Endothelial cell of hepatic sinusoid (primary cell): ENCODE measurements around the gene SGK2.
"Not testable (repeated sequence)": the region's sequence is repeated elsewhere in the genome, so short reads cannot be mapped to it uniquely, and the experiment has no call there.

Experiments used
- in situ Hi-C: cut with HindIII; loops from 2 replicates; pipeline ENCODE4 v1.10.0; 2017; ENCODE audit warnings: low sequenced_read_pairs

The SGK2 gene

DNA sequence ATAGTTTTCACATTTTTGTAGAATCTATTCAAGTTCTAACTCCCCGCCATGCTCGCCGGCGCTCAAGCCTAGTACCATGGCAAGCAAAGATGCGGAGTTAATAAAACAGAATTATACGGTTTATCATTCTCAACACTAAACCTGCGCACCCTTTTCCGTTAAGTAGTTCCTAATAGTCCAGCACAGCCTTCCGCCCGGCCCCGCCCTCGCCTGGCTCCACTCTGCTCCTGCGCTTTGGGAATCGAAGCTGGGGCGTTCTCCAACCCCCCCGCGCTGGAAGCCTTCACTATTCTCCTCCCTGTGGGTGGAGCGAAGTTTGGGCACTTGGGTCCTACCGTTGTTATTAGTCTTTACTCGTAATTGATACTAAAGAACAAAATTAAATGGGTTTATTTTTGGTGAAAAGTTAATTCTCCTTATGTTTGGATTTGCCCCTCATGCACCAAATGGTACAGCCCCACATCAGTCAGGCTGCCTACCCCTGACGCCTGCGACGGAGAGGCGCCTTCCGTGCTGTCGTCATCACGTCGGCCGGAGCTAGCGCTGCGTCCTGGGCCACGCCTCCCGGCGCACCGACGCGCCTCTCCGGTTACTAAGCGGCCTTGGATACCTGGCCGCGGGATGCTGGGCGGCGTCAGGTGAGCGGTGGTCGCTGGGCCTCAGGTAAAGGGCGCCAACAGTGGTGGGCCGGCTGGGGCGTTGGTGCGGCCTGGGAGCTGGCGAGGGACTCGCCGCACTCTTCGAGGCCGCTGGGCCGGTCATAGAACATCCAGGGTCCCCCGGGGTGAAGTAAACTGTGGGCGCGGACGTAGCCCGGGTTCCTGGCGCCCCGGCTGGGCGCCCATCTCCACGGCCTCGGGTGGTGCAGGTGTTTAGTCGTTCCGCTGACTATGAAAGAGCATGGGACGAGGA is 31.8 kb downstream of the SGK2 start, which contains the start of gene IFT52:
TSS of gene IFT52 (plus strand) at position 546 of the 912 bp plus-strand sequence. CDS start 3,762 bp downstream, outside the sequence.
- in situ Hi-C loops, result no loop called here

DNA sequence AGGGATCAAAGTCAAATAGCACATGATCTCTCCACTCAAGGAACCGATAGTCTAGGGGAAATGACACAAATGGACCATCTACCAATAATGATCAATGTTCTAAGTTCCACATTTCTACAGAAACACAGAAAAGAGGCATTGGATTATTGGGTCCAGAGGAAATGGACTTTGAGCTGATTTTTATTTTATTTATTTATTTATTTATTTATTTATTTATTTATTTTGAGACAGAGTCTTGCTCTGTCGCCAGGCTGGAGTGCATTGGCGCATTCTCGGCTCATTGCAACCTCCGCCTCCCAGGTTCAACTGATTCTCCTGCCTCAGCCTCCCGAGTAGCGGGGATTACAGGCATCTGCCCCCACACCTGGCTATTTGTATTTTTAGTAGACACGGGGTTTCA is 43.1 kb downstream of the SGK2 start:
- in situ Hi-C loops, result not testable (repeated sequence)

DNA sequence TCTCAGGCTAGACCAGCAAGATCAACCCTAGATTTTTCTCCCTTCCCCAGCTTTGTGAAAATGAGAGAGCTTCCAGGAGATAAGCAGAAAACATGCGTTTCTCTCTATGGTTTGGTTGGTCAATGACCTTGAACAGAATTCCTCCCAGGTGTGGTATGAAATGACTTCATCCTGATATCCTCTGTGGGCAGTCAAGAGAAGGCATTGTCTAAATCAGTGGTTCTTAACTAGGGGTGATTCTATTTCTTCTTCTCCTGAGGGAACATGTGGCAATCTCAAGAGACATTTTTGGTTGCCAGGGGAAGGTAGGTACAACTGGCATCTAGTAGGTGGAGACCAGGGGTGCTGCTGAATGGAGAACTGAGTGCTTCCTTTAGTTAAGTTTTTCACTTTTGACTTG is 44.3 kb downstream of the SGK2 start:
- in situ Hi-C loops, result no loop called here

DNA sequence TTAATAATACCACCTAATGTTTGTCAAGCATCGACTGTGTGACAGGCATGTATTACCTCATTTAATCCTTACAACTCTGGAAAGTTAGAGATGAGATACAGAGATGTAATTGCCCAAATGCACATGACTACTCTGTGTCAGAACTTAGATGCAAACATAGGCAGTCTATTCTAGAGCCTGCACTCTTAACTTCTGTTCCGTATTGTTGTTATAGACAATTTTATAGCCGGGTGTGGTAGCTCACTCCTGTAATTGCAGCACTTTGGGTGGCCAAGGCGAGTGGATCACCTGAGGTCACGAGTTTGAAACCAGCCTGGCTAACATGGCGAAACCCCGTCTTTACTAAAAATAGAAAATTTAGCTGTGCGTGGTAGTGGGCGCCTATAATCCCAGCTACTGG is 46.9 kb downstream of the SGK2 start:
- in situ Hi-C loops, result no loop called here

DNA sequence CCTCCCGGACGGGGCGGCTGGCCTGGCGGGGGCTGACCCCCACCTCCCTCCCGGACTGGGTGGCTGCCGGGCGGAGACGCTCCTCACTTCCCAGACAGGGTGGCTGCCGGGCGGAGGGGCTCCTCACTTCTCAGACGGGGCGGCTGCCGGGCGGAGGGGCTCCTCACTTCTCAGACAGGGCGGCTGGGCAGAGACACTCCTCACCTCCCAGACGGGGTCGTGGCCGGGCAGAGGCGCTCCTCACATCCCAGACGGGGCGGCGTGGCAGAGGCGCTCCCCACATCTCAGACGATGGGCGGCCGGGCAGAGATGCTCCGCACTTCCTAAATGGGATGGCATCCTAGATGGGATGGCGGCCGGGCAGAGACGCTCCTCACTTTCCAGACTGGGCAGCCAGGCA is 48.5 kb downstream of the SGK2 start:
- in situ Hi-C loops, result not testable (repeated sequence)

DNA sequence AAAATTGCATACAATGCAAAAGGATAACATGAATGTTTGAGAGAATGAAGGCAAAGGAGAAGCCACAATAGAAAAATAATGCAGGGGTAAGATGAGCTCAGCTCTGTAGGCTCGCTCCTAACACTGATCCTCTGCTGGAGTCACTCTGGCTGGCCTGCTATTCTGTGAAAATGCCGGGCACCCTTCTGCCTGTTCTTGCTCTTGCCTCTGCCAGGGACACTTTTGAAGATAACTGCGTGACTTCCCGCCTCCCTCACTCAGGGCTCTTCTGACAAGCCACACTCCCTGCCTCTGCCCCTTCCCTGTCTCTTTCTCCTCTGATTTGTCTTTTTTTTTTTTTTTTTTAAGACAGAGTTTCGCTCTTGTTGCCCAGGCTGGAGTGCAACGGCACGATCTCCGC is 72.8 kb downstream of the SGK2 start:
- in situ Hi-C loops, result no loop called here
